Measurements from ENCODE around the gene SH3RF1.
A peak's percentile ranks its signal among the peaks of the same experiment; 100 is the strongest.

Gene SH3RF1

GRCh38 chr4:169210504-169211118 is 60.1 kb downstream of the SH3RF1 start:
- no peak overlapping the region for H3K4me3 ChIP-seq (ENCODE audit: control insufficient read depth, low read depth, low read length)
- TF ChIP-seq CTCF (conservative IDR thresholded peaks at IDR 0.05; ENCODE audit: control insufficient read depth, insufficient read depth, low read depth, low read length): no peak
- no peak for DNase-seq (ENCODE audit: low read depth)

- DNase-seq (ENCODE audit: low read depth): no peak
- TF ChIP-seq CTCF (conservative IDR thresholded peaks at IDR 0.05; ENCODE audit: control insufficient read depth, insufficient read depth, low read depth, low read length): no peak
- H3K4me3 ChIP-seq (ENCODE audit: control insufficient read depth, low read depth, low read length): no peak overlapping the region
These were observed 61.3 kb downstream of the SH3RF1 start for GRCh38 chr4:169209388-169209883.

GRCh38 chr4:169208516-169208915 is 62.2 kb downstream of the SH3RF1 start:
- no peak for TF ChIP-seq CTCF (conservative IDR thresholded peaks at IDR 0.05; ENCODE audit: control insufficient read depth, insufficient read depth, low read depth, low read length)
- no peak overlapping the region for H3K4me3 ChIP-seq (ENCODE audit: control insufficient read depth, low read depth, low read length)
- peak; percentile 68 for DNase-seq (ENCODE audit: low read depth)

- TF ChIP-seq CTCF (conservative IDR thresholded peaks at IDR 0.05; ENCODE audit: control insufficient read depth, insufficient read depth, low read depth, low read length): no peak
- no peak overlapping the region for H3K4me3 ChIP-seq (ENCODE audit: control insufficient read depth, low read depth, low read length)
- DNase-seq (ENCODE audit: low read depth): no peak
These were observed 62.7 kb downstream of the SH3RF1 start for GRCh38 chr4:169208090-169208455.

- no peak for TF ChIP-seq CTCF (conservative IDR thresholded peaks at IDR 0.05; ENCODE audit: control insufficient read depth, insufficient read depth, low read depth, low read length)
- no peak overlapping the region for H3K4me3 ChIP-seq (ENCODE audit: control insufficient read depth, low read depth, low read length)
- no peak for DNase-seq (ENCODE audit: low read depth)
These were observed 63.2 kb downstream of the SH3RF1 start for GRCh38 chr4:169207436-169208089.

GRCh38 chr4:169205744-169206080 is 65.0 kb downstream of the SH3RF1 start:
- no peak for DNase-seq (ENCODE audit: low read depth)
- H3K4me3 ChIP-seq (ENCODE audit: control insufficient read depth, low read depth, low read length): no peak overlapping the region
- TF ChIP-seq CTCF (conservative IDR thresholded peaks at IDR 0.05; ENCODE audit: control insufficient read depth, insufficient read depth, low read depth, low read length): no peak

Data from fibroblast of mammary gland (primary cell).